Astrocyte (in vitro differentiated cells and primary cell): Measurements from ENCODE around the gene BCAT1. TPM values are rescaled to one million over a fixed set of nuclear protein-coding genes. Genes with fewer than 3 reads are reported as not detected.

Experiments
- DNase-seq: peaks from one replicate; pipeline ENCODE4 v3.0.0-alpha.2; 2010; ENCODE audit warnings: low read depth
- FAIRE-seq: peaks from 2 replicates; lab custom pipeline; 2011; peaks lifted over from hg19 to GRCh38; lab: Jason Lieb, UNC
- H2AFZ ChIP-seq: 2 replicates; pipeline ENCODE4 v1.6.0; 2012; ENCODE audit warnings: low read depth, low read length, inconsistent platforms
- H3K27ac ChIP-seq: 2 replicates; pipeline ENCODE4 v1.5.1; 2011; ENCODE audit warnings: low read depth, low read length, inconsistent platforms
- H3K27me3 ChIP-seq: 2 replicates; pipeline ENCODE4 v1.6.0; 2011; ENCODE audit warnings: low read length, inconsistent platforms; ENCODE audit not compliant: insufficient read depth
- H3K36me3 ChIP-seq: 2 replicates; pipeline ENCODE4 v1.5.1; 2011; ENCODE audit warnings: low read length, inconsistent platforms; ENCODE audit not compliant: insufficient read depth
- H3K4me1 ChIP-seq: 2 replicates; pipeline ENCODE4 v1.5.1; 2011; ENCODE audit warnings: low read length, inconsistent platforms; ENCODE audit not compliant: insufficient read depth
- H3K4me2 ChIP-seq: 2 replicates; pipeline ENCODE4 v1.6.0; 2012; ENCODE audit warnings: low read length, inconsistent platforms
- H3K4me3 ChIP-seq: 2 replicates; pipeline ENCODE4 v1.5.1; 2011; ENCODE audit warnings: low read depth, mild to moderate bottlenecking, low read length, inconsistent platforms; ENCODE audit not compliant: insufficient read depth
- H3K79me2 ChIP-seq: 2 replicates; pipeline ENCODE4 v1.6.0; 2012; ENCODE audit warnings: mild to moderate bottlenecking, low read length, inconsistent platforms; ENCODE audit not compliant: insufficient read depth
- H3K9ac ChIP-seq: 2 replicates; pipeline ENCODE4 v1.6.0; 2012; ENCODE audit warnings: mild to moderate bottlenecking, low read length, inconsistent platforms
- H3K9me3 ChIP-seq: 2 replicates; pipeline ENCODE4 v1.5.1; 2012; ENCODE audit warnings: low read depth, mild to moderate bottlenecking, low read length, inconsistent platforms; ENCODE audit not compliant: insufficient read depth
- H4K20me1 ChIP-seq: 2 replicates; pipeline ENCODE4 v1.6.0; 2012; ENCODE audit warnings: low read length, inconsistent platforms; ENCODE audit not compliant: insufficient read depth
- H3K27ac Mint-ChIP-seq: one replicate; pipeline ENCODE4 v1.8.0; 2021; ENCODE audit warnings: mild to moderate bottlenecking, mixed read lengths; ENCODE audit not compliant: unreplicated experiment
- H3K27me3 Mint-ChIP-seq: one replicate; pipeline ENCODE4 v1.8.0; 2021; ENCODE audit warnings: low read depth, mixed read lengths; ENCODE audit not compliant: unreplicated experiment
- H3K36me3 Mint-ChIP-seq: one replicate; pipeline ENCODE4 v1.8.0; 2021; ENCODE audit warnings: low read depth, mixed read lengths; ENCODE audit not compliant: unreplicated experiment
- H3K4me1 Mint-ChIP-seq: one replicate; pipeline ENCODE4 v1.8.0; 2021; ENCODE audit warnings: low read depth, mixed read lengths; ENCODE audit not compliant: unreplicated experiment
- H3K4me3 Mint-ChIP-seq: one replicate; pipeline ENCODE4 v1.8.0; 2021; ENCODE audit warnings: mild to moderate bottlenecking, moderate library complexity, mixed read lengths; ENCODE audit not compliant: unreplicated experiment
- H3K9me3 Mint-ChIP-seq: one replicate; pipeline ENCODE4 v1.8.0; 2021; ENCODE audit warnings: mild to moderate bottlenecking, mixed read lengths; ENCODE audit not compliant: unreplicated experiment
- CTCF ChIP-seq: IDR thresholded peaks from 2 replicates; pipeline ENCODE4 v1.5.1; 2011; ENCODE audit warnings: low read depth, mild to moderate bottlenecking, inconsistent platforms, low read length, moderate library complexity; ENCODE audit not compliant: insufficient read depth
- EZH2 ChIP-seq: IDR thresholded peaks from 2 replicates; pipeline ENCODE4 v1.6.1; 2012; ENCODE audit warnings: mild to moderate bottlenecking, low read length, inconsistent platforms; ENCODE audit not compliant: insufficient read depth
- total RNA-seq: library from RNA; stranded (reverse); gene quantifications from 2 replicates; pipeline ENCODE4 v1.2.1, GENCODE V29; 2021

BCAT1 gene
- total RNA-seq, 1 donor from 2014 or later, result 476 TPM

- Histone ChIP-seq H3K9me3 (no peaks in the 10 kb centered on the region), H3K9ac (no peak overlapping the region), H3K36me3 (peaks cover 24% of the 10 kb centered on the region), H2AFZ (no peak overlapping the region), H3K4me2 (no peak overlapping the region), H3K27me3 (no peaks in the 10 kb centered on the region), H3K79me2 (no peaks in the 10 kb centered on the region), H3K4me1 (peaks cover 4% of the 10 kb centered on the region), H3K4me3 (no peak overlapping the region), H3K27ac (no peak overlapping the region), H4K20me1 (no peaks in the 10 kb centered on the region)
- peaks cover 32% of the 10 kb centered on the region for H3K36me3 Mint-ChIP-seq
- H3K27me3 Mint-ChIP-seq, result no peaks in the 10 kb centered on the region
- no peak for TF ChIP-seq CTCF
- TF ChIP-seq EZH2, result no peak
- DNase-seq (no peak), FAIRE-seq (no peak)
- H3K4me3 Mint-ChIP-seq, result no peak overlapping the region
- no peak overlapping the region for H3K27ac Mint-ChIP-seq
- no peaks in the 10 kb centered on the region for H3K9me3 Mint-ChIP-seq
- peaks cover 10% of the 10 kb centered on the region for H3K4me1 Mint-ChIP-seq
Measured at GRCh38 chr12:24833513-24833912, 115.4 kb downstream of the BCAT1 start.

GRCh38 chr12:24823808-24824515, 124.9 kb downstream of the BCAT1 start:
- Mint-ChIP-seq H3K4me3 (no peak overlapping the region), H3K36me3 (peaks cover 24% of the 10 kb centered on the region), H3K27me3 (no peaks in the 10 kb centered on the region), H3K9me3 (no peaks in the 10 kb centered on the region), H3K27ac (no peak overlapping the region), H3K4me1 (peaks cover 31% of the 10 kb centered on the region)
- no peak overlapping the region for H3K9ac ChIP-seq
- TF ChIP-seq EZH2, result no peak
- TF ChIP-seq CTCF, result no peak
- H3K9me3 ChIP-seq, result no peaks in the 10 kb centered on the region
- peaks cover 28% of the 10 kb centered on the region for H3K36me3 ChIP-seq
- no peaks in the 10 kb centered on the region for H3K79me2 ChIP-seq
- no peak overlapping the region for H3K4me2 ChIP-seq
- no peak for FAIRE-seq
- no peaks in the 10 kb centered on the region for H3K27me3 ChIP-seq
- H3K27ac ChIP-seq, result no peak overlapping the region
- peaks cover 3% of the 10 kb centered on the region for H4K20me1 ChIP-seq
- no peak for DNase-seq
- H2AFZ ChIP-seq, result no peak overlapping the region
- peaks cover 20% of the 10 kb centered on the region for H3K4me1 ChIP-seq
- H3K4me3 ChIP-seq, result no peak overlapping the region
